Measurements from ENCODE around the gene KNDC1.

Gene KNDC1

DNA sequence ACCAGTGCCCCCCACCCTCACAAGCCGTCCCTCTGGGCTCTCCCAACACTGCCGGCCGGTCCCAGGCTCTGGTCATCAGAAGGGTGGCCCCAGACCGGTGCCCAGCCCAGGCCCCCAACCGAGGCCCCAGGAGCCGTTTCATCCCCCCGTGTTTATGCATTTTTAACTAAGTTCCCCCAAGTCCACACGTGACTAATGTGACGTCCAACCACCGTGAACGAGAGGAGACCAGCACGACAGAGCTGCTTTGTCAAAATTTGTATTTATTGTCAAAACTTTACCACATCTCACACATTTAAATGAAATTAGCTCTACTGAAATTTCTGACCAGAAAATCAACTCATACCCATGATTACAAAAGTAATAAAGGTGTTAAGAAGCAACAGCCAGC lies 86.2 kb downstream of the KNDC1 start:
- TF ChIP-seq TAF1 (IDR thresholded peaks at IDR 0.05; ENCODE audit: borderline replicate concordance, insufficient read depth, low read length) (no peak), SIN3A (IDR thresholded peaks at IDR 0.05; ENCODE audit: borderline replicate concordance, insufficient read depth, low read length) (no peak), FOXP2 (optimal IDR thresholded peaks at IDR 0.05; ENCODE audit: borderline replicate concordance, extremely low read depth, extremely low read length, insufficient read depth) (no peak), POLR2AphosphoS5 (IDR thresholded peaks at IDR 0.05; ENCODE audit: low read depth, low read length) (no peak)
- TF ChIP-seq, protein P1, sequence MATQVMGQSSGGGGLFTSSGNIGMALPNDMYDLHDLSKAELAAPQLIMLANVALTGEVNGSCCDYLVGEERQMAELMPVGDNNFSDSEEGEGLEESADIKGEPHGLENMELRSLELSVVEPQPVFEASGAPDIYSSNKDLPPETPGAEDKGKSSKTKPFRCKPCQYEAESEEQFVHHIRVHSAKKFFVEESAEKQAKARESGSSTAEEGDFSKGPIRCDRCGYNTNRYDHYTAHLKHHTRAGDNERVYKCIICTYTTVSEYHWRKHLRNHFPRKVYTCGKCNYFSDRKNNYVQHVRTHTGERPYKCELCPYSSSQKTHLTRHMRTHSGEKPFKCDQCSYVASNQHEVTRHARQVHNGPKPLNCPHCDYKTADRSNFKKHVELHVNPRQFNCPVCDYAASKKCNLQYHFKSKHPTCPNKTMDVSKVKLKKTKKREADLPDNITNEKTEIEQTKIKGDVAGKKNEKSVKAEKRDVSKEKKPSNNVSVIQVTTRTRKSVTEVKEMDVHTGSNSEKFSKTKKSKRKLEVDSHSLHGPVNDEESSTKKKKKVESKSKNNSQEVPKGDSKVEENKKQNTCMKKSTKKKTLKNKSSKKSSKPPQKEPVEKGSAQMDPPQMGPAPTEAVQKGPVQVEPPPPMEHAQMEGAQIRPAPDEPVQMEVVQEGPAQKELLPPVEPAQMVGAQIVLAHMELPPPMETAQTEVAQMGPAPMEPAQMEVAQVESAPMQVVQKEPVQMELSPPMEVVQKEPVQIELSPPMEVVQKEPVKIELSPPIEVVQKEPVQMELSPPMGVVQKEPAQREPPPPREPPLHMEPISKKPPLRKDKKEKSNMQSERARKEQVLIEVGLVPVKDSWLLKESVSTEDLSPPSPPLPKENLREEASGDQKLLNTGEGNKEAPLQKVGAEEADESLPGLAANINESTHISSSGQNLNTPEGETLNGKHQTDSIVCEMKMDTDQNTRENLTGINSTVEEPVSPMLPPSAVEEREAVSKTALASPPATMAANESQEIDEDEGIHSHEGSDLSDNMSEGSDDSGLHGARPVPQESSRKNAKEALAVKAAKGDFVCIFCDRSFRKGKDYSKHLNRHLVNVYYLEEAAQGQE (IDR thresholded peaks at IDR 0.05; ENCODE audit: insufficient read depth in 1 of 2, low read depth in 2 of 2, low read length in 2 of 2): no peak

GRCh38 chr10:133247681-133248333 lies 87.8 kb downstream of the KNDC1 start:
- TF ChIP-seq FOXP2 (optimal IDR thresholded peaks at IDR 0.05; ENCODE audit: borderline replicate concordance, extremely low read depth, extremely low read length, insufficient read depth): no peak
- TF ChIP-seq POLR2AphosphoS5 (IDR thresholded peaks at IDR 0.05; ENCODE audit: low read depth, low read length): no peak
- TF ChIP-seq, protein P1 (IDR thresholded peaks at IDR 0.05; ENCODE audit: insufficient read depth in 1 of 2, low read depth in 2 of 2, low read length in 2 of 2): no peak
- no peak for TF ChIP-seq TAF1 (IDR thresholded peaks at IDR 0.05; ENCODE audit: borderline replicate concordance, insufficient read depth, low read length)
- TF ChIP-seq SIN3A (IDR thresholded peaks at IDR 0.05; ENCODE audit: borderline replicate concordance, insufficient read depth, low read length): no peak

GRCh38 chr10:133248334-133248715 lies 88.3 kb downstream of the KNDC1 start:
- no peak for TF ChIP-seq TAF1 (IDR thresholded peaks at IDR 0.05; ENCODE audit: borderline replicate concordance, insufficient read depth, low read length)

DNA sequence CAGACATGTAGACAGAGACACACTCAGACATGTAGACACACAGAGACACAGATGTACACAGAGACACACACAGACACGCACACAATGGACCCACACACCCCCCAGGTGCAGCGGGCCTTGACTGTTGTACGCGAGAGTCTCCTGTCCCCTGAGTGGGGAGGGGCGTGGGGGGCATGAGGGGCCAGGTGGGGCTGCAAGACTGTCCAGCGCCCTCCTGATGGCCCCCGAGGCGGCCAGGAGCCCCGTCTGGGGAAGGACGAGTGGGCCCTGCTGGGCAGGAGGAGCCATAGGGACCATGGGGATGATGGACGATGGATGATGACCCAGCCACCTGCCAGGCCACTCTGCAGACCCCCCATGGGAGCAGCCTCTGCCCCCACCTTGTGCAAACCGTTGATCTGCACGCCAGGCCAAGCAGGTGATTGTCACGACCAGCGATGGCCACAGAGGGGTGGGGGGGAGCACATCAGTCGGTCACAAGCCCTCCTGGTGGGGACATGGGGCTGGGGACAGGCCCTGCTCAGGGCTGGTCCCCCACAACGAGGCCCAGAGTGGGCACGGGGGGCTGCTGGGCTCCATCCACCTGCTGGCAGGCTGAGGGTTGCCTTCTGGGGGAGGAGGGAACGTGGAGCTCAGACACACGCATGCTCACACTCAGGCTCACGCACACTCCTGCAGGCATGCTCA lies 89.2 kb downstream of the KNDC1 start:
- TF ChIP-seq, protein P1 (IDR thresholded peaks at IDR 0.05; ENCODE audit: insufficient read depth in 1 of 2, low read depth in 2 of 2, low read length in 2 of 2): no peak
- TF ChIP-seq FOXP2 (optimal IDR thresholded peaks at IDR 0.05; ENCODE audit: borderline replicate concordance, extremely low read depth, extremely low read length, insufficient read depth) (no peak), TAF1 (IDR thresholded peaks at IDR 0.05; ENCODE audit: borderline replicate concordance, insufficient read depth, low read length) (no peak), SIN3A (IDR thresholded peaks at IDR 0.05; ENCODE audit: borderline replicate concordance, insufficient read depth, low read length) (no peak), POLR2AphosphoS5 (IDR thresholded peaks at IDR 0.05; ENCODE audit: low read depth, low read length) (no peak)

DNA sequence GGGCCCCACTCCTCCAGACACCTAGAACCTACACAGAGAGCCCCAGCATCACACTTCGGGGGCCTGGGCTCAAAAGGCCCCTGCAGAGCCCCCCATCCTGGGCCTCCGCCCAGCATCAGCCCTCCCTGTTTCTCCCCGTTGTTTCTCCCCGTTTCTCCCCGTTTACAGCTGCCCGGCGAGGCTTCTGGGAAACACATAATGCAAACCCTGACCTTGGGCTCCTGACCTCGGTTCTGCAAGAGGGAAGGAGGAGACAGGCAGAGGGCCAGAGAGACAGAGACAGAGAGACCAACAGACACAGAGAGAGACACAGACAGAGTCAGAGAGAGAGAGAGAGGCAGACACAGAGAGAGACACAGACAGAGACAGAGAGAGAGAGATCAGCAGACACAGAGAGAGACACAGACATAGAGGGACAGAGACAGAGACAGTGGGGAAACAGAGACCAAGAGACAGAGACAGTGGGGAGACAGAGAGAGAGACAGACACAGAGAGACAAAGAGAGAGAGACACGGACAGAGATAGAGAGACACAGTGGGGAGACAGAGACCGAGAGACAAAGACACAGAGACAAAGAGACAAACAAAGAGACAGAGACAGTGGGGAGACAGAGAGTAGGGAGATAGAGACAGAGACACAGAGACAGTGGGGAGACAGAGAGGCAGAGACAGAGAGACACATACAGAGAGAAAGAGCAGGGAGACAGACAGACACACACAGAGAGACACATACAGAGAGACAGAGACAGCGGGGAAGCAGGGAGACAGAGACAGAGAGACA lies 90.1 kb downstream of the KNDC1 start:
- TF ChIP-seq, protein P1 (IDR thresholded peaks at IDR 0.05; ENCODE audit: insufficient read depth in 1 of 2, low read depth in 2 of 2, low read length in 2 of 2): no peak
- no peak for TF ChIP-seq TAF1 (IDR thresholded peaks at IDR 0.05; ENCODE audit: borderline replicate concordance, insufficient read depth, low read length)
- no peak for TF ChIP-seq POLR2AphosphoS5 (IDR thresholded peaks at IDR 0.05; ENCODE audit: low read depth, low read length)
- TF ChIP-seq FOXP2 (optimal IDR thresholded peaks at IDR 0.05; ENCODE audit: borderline replicate concordance, extremely low read depth, extremely low read length, insufficient read depth): no peak
- TF ChIP-seq SIN3A (IDR thresholded peaks at IDR 0.05; ENCODE audit: borderline replicate concordance, insufficient read depth, low read length): no peak
